Panc1 (cell line): Measurements from ENCODE around the gene ETFBKMT. TPM values are rescaled to one million over a fixed set of nuclear protein-coding genes. Genes with fewer than 3 reads are reported as not detected.

ENCODE experiments used
- ATAC-seq: fragments of 200-7000 bp; cut with Tn5 transposase; 2 replicates; pipeline ENCODE4 v1.9.1; 2020; ENCODE audit warnings: mild to moderate bottlenecking, moderate library complexity
- BruUV-seq: library from RNA; stranded (reverse); fragments of 400-500 nt; replicated peaks from 2 replicates; lab custom pipeline; 2021; lab: Mats Ljungman, UMichigan
- CTCF ChIA-PET: fragments of 300-600 bp; sonication (Branson Sonifier 250); formaldehyde crosslinking; loops from one replicate; lab custom pipeline; 2022; ENCODE audit warnings: antibody characterized with exemption; lab: Charles Lee
- POLR2A ChIA-PET: fragments of 300-600 bp; sonication (Branson Sonifier 250); formaldehyde crosslinking; loops from one replicate; lab custom pipeline; 2022; ENCODE audit warnings: antibody characterized with exemption; lab: Charles Lee
- DNase-seq: peaks from one replicate; pipeline ENCODE4 v3.0.0-alpha.2; 2010; ENCODE audit warnings: low read depth, low spot score
- H3K27ac ChIP-seq: 2 replicates; pipeline ENCODE4 v1.5.1; 2011; ENCODE audit warnings: mild to moderate bottlenecking, low read length, inconsistent platforms
- H3K27me3 ChIP-seq: fragments of 200-500 bp; sonication (Bioruptor generic); 2 replicates; pipeline ENCODE4 v1.6.0; 2014; ENCODE audit warnings: low read length, inconsistent platforms; ENCODE audit not compliant: control insufficient read depth, insufficient read depth
- H3K36me3 ChIP-seq: fragments of 200-500 bp; sonication (Bioruptor generic); 2 replicates; pipeline ENCODE4 v1.5.1; 2014; ENCODE audit warnings: inconsistent platforms, mild to moderate bottlenecking, low read length, moderate library complexity; ENCODE audit not compliant: control insufficient read depth, insufficient read depth
- H3K4me1 ChIP-seq: 2 replicates; pipeline ENCODE4 v1.5.1; 2011; ENCODE audit warnings: inconsistent platforms, mild to moderate bottlenecking, low read length, moderate library complexity; ENCODE audit not compliant: control insufficient read depth, insufficient read depth
- H3K4me3 ChIP-seq, 2 experiments: 2 replicates each; pipeline ENCODE4 v1.5.1; 2011 to 2012; ENCODE audit warnings: low read depth in 2 of 2, low read length in 2 of 2, mild to moderate bottlenecking in 2 of 2, inconsistent platforms in 1 of 2, moderate library complexity in 1 of 2
- H3K9me3 ChIP-seq: fragments of 200-500 bp; sonication (Bioruptor generic); 2 replicates; pipeline ENCODE4 v1.5.1; 2014; ENCODE audit warnings: low read depth, mild to moderate bottlenecking, inconsistent platforms, low read length, moderate library complexity; ENCODE audit not compliant: control insufficient read depth, insufficient read depth
- POLR2AphosphoS5 ChIP-seq: IDR thresholded peaks from 2 replicates; pipeline ENCODE4 v1.6.1; 2012; ENCODE audit warnings: mild to moderate bottlenecking, low read depth, low read length, moderate library complexity
- SIN3A ChIP-seq: IDR thresholded peaks from 2 replicates; pipeline ENCODE4 v1.6.1; 2012; ENCODE audit warnings: low read depth, mild to moderate bottlenecking, low read length, moderate library complexity, borderline replicate concordance; ENCODE audit not compliant: insufficient read depth
- TCF7L2 ChIP-seq: IDR thresholded peaks from 2 replicates; pipeline ENCODE4 v1.6.1; 2011; ENCODE audit warnings: mild to moderate bottlenecking, low read depth, low read length, inconsistent platforms
- in situ Hi-C: cut with HindIII; loops from 2 replicates; pipeline ENCODE4 v1.10.0; 2016; ENCODE audit warnings: low sequenced_read_pairs, low pct_unique_long_range_greater_than_20kb
- intact Hi-C: fragments of 100-400 bp; cut with micrococcal nuclease; formaldehyde crosslinking; loops from one replicate; pipeline ENCODE4 v1.10.0; 2022; ENCODE audit not compliant: unreplicated experiment
- total RNA-seq: library from RNA; stranded (reverse); gene quantifications from one replicate; pipeline ENCODE4 v1.2.1, GENCODE V29; 2021; ENCODE audit not compliant: unreplicated experiment
- TF ChIP-seq, protein P1 (sequence below): fragments of 450-650 bp; IDR thresholded peaks from 2 replicates; pipeline ENCODE4 v1.5.1; 2017; ENCODE audit warnings: mild to moderate bottlenecking
- TF ChIP-seq, protein P2 (sequence below), 2 experiments: IDR thresholded peaks; 2 replicates each; pipeline ENCODE4 v1.6.1; 2011 to 2012; ENCODE audit warnings: low read depth in 2 of 2, control low read depth in 1 of 2, low read length in 1 of 2, mild to moderate bottlenecking in 1 of 2, moderate library complexity in 1 of 2; ENCODE audit not compliant: insufficient read depth in 1 of 2

The ETFBKMT gene
- total RNA-seq, 1 experiment from 2014 or later, result 1.5 TPM

DNA sequence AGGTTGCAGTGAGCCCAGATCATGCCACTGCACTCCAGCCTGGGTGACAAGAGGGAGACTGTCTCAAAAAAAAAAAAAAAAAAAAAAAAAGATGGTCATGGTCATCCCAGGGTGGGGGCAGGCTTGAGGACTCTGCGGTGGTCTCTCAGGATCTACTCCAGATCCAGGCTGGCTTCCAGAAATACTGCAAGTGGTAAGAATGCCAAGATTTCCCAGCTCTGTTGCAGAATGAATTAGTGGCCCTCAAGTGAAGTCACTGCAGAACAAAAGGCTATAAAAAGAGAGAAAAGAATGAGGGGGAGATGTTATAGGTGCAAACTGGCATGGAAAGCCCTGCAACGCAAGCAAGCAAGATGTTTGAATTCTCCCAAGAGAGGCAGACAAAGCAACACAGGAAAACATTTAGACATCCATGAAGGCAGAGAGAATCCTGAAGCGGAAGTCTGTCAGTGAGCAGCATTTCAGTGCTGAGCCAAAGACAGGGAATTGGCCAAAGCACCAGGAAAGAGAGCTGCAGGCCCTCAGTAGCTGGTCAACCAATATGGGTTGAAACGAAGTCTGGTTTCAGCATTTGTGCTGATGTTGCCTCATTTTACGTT, 31.9 kb upstream of the ETFBKMT start:
- Histone ChIP-seq H3K27me3 (no peaks in the 10 kb centered on the region), H3K9me3 (no peaks in the 10 kb centered on the region), H3K4me1 (no peaks in the 10 kb centered on the region), H3K27ac (no peak overlapping the region), H3K36me3 (no peaks in the 10 kb centered on the region), H3K4me3 (no peak overlapping the region)
- DNase-seq (no peak), ATAC-seq (no peak)
- in situ Hi-C loops, result no loop called here
- BruUV-seq, result no TSS peak
- POLR2A ChIA-PET, result no interaction called here
- intact Hi-C loops, result no loop called here
- TF ChIP-seq, protein P1, sequence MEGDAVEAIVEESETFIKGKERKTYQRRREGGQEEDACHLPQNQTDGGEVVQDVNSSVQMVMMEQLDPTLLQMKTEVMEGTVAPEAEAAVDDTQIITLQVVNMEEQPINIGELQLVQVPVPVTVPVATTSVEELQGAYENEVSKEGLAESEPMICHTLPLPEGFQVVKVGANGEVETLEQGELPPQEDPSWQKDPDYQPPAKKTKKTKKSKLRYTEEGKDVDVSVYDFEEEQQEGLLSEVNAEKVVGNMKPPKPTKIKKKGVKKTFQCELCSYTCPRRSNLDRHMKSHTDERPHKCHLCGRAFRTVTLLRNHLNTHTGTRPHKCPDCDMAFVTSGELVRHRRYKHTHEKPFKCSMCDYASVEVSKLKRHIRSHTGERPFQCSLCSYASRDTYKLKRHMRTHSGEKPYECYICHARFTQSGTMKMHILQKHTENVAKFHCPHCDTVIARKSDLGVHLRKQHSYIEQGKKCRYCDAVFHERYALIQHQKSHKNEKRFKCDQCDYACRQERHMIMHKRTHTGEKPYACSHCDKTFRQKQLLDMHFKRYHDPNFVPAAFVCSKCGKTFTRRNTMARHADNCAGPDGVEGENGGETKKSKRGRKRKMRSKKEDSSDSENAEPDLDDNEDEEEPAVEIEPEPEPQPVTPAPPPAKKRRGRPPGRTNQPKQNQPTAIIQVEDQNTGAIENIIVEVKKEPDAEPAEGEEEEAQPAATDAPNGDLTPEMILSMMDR, result no peak
- no peak for TF ChIP-seq TCF7L2
- TF ChIP-seq SIN3A, result no peak
- TF ChIP-seq, protein P2, sequence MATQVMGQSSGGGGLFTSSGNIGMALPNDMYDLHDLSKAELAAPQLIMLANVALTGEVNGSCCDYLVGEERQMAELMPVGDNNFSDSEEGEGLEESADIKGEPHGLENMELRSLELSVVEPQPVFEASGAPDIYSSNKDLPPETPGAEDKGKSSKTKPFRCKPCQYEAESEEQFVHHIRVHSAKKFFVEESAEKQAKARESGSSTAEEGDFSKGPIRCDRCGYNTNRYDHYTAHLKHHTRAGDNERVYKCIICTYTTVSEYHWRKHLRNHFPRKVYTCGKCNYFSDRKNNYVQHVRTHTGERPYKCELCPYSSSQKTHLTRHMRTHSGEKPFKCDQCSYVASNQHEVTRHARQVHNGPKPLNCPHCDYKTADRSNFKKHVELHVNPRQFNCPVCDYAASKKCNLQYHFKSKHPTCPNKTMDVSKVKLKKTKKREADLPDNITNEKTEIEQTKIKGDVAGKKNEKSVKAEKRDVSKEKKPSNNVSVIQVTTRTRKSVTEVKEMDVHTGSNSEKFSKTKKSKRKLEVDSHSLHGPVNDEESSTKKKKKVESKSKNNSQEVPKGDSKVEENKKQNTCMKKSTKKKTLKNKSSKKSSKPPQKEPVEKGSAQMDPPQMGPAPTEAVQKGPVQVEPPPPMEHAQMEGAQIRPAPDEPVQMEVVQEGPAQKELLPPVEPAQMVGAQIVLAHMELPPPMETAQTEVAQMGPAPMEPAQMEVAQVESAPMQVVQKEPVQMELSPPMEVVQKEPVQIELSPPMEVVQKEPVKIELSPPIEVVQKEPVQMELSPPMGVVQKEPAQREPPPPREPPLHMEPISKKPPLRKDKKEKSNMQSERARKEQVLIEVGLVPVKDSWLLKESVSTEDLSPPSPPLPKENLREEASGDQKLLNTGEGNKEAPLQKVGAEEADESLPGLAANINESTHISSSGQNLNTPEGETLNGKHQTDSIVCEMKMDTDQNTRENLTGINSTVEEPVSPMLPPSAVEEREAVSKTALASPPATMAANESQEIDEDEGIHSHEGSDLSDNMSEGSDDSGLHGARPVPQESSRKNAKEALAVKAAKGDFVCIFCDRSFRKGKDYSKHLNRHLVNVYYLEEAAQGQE (IDR thresholded peaks at IDR 0.05; ENCODE audit: insufficient read depth in 1 of 2, low read depth in 2 of 2, low read length in 1 of 2), result no peak
- TF ChIP-seq POLR2AphosphoS5, result no peak
- CTCF ChIA-PET, result interaction anchor here (0.7 kb wide), 2 partner anchors 46 to 224 kb away, joined by 10 to 12 read pairs; no protein-coding TSS in a partner anchor

DNA sequence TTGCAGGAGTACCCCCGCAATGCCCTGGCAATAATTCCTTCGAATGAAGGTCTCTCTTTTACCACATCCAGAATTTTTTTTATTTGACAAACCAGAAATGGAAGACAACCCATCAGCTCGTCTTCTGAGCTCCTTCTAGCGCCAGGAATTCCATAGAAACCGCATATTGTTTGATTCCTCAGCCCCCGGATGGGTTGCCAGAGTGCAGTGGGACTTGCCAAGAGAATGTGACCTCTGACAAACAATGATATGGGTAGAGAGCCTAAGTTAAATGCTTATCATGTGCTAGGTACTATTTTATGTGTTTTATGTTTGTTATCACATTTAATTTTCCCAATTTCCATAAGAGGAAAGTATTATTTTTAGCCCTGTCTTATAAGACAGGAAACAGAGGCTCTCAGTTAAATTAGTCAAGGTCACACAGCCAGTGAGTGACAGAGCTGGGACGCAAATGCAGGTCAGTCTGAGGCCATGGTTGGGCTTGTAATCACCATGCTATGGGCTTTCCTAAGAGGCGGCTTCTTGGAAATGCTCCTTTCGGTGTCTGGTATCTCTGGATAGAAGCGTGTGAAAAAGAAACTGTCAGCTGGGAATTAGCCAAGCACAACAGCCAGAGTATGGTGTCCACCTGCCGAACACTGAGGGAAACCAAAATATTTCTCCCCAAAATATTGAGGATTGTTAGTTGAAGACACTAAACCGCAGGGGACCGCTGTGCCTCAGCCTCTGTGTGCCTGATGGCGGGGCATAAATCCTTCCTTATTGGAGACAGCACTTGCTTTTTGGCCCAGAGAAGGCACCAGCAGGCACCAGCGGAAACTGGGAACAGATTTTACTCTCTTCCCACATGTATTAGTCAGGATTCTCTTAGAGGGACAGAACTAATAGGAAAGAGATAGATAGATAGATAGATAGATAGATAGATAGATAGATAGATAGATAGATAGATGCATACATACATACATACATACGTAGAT, 29.4 kb upstream of the ETFBKMT start:
- intact Hi-C loops (no loop called here), in situ Hi-C loops (no loop called here)
- DNase-seq (no peak), ATAC-seq (no peak)
- TF ChIP-seq, protein P1, result no peak
- TF ChIP-seq, protein P2 (IDR thresholded peaks at IDR 0.05; ENCODE audit: insufficient read depth in 1 of 2, low read depth in 2 of 2, low read length in 1 of 2), result no peak
- TF ChIP-seq POLR2AphosphoS5 (no peak), TCF7L2 (no peak), SIN3A (no peak)
- no peak overlapping the region for H3K27ac ChIP-seq
- H3K4me1 ChIP-seq, result no peaks in the 10 kb centered on the region
- H3K9me3 ChIP-seq, result no peaks in the 10 kb centered on the region
- POLR2A ChIA-PET, result no interaction called here
- CTCF ChIA-PET, result no interaction called here
- H3K4me3 ChIP-seq, result no peak overlapping the region
- H3K36me3 ChIP-seq, result no peaks in the 10 kb centered on the region
- BruUV-seq, result no TSS peak
- no peaks in the 10 kb centered on the region for H3K27me3 ChIP-seq
